Duodenal mucosa (tissue), 2 donors: ENCODE data around the gene SCN8A.
A peak's percentile ranks its signal among the peaks of the same experiment; 100 is the strongest.
"Not testable (repeated sequence)": the region's sequence is repeated elsewhere in the genome, so short reads cannot be mapped to it uniquely, and the experiment has no call there.

ENCODE experiments used
- H3K27ac ChIP-seq: one replicate; pipeline ENCODE4 v1.7.0; 2013; ENCODE audit warnings: low read depth, low read length
- H3K27me3 ChIP-seq, 2 donors: one replicate each; pipeline ENCODE4 v1.7.0; 2013; ENCODE audit warnings: low read length in 2 of 2, control low read depth in 1 of 2; ENCODE audit not compliant: insufficient read depth in 2 of 2, control insufficient read depth in 1 of 2
- H3K36me3 ChIP-seq, 2 donors: one replicate each; pipeline ENCODE4 v1.7.0; 2013; ENCODE audit warnings: low read length in 2 of 2, control low read depth in 1 of 2; ENCODE audit not compliant: insufficient read depth in 2 of 2, control insufficient read depth in 1 of 2
- H3K4me1 ChIP-seq, 2 donors: one replicate each; pipeline ENCODE4 v1.7.0; 2013; ENCODE audit warnings: low read length in 2 of 2, control low read depth in 1 of 2; ENCODE audit not compliant: insufficient read depth in 2 of 2, control insufficient read depth in 1 of 2
- H3K4me3 ChIP-seq, 2 donors: one replicate each; pipeline ENCODE4 v1.7.0; 2013; ENCODE audit warnings: low read length in 2 of 2, low read depth in 1 of 2
- H3K9ac ChIP-seq, 2 donors: one replicate each; pipeline ENCODE4 v1.7.0; 2013; ENCODE audit warnings: low read length in 2 of 2, low read depth in 1 of 2
- H3K9me3 ChIP-seq, 2 donors: one replicate each; pipeline ENCODE4 v1.7.0; 2013; ENCODE audit warnings: low read length in 2 of 2, control low read depth in 1 of 2; ENCODE audit not compliant: control insufficient read depth in 1 of 2

SCN8A gene

GRCh38 chr12:51793201-51793600, 202.2 kb downstream of the SCN8A start:
- no peak overlapping the region for H3K27ac ChIP-seq

GRCh38 chr12:51797301-51797700, 206.3 kb downstream of the SCN8A start:
- no peak overlapping the region for H3K9ac ChIP-seq
- no peak overlapping the region for H3K27ac ChIP-seq
- H3K4me3 ChIP-seq, result no peak overlapping the region
- no peaks in the 10 kb centered on the region for H3K9me3 ChIP-seq
- no peaks in the 10 kb centered on the region for H3K27me3 ChIP-seq
- no peaks in the 10 kb centered on the region for H3K4me1 ChIP-seq
- no peaks in the 10 kb centered on the region for H3K36me3 ChIP-seq

More at GRCh38 chr12:51793201-51793600, 202.2 kb downstream of the SCN8A start:
- H3K36me3 ChIP-seq, result no peaks in the 10 kb centered on the region
- H3K9me3 ChIP-seq, result no peaks in the 10 kb centered on the region
- H3K27me3 ChIP-seq, result peaks cover 0 to 3% of the 10 kb centered on the region in 2 donors
- H3K4me1 ChIP-seq, result no peaks in the 10 kb centered on the region
- H3K9ac ChIP-seq, result no peak overlapping the region
- H3K4me3 ChIP-seq, result no peak overlapping the region

DNA sequence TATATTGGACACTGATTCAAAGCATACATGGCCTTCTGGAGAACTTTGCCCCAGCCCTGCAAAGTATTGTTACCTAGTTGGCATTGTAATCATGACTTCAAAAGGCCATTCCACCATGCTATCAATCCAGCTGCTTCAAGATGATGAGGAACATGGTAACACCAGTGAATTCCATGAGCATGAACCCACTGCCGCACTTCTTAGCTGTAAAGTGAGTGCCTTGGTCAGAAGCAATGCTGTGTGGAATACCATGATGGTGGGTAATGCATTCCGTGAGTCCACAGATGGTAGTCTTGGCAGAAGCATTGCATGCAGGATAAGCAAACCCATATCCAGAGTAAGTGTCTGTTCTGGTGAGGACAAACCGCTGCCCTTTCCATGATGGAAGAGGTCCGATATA, 207.0 kb downstream of the SCN8A start:
- not testable (repeated sequence) for H3K27me3 ChIP-seq, H3K36me3 ChIP-seq, H3K4me1 ChIP-seq, H3K4me3 ChIP-seq, H3K9ac ChIP-seq, H3K9me3 ChIP-seq, H3K27ac ChIP-seq

DNA sequence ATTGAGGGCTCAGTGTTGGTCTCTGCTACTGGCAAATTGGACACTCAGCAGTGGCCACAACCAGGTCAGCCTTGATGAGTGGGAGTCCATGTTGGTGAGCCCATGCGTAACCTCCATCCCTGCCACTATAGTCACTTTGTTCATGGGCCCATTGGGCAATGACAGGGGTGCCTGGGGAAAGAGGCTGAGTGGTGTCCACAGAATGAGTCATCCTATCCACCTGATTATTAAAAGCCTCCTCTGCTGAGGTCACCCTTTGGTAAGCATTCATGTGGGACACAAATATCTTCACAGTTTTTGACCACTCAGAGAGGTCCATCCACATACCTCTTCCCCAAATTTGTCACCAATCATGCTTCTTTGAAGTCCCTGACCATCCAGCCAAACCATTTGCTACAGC, 207.5 kb downstream of the SCN8A start:
- H3K9me3 ChIP-seq, result no peaks in the 10 kb centered on the region
- no peaks in the 10 kb centered on the region for H3K4me1 ChIP-seq
- no peaks in the 10 kb centered on the region for H3K27me3 ChIP-seq
- H3K9ac ChIP-seq, result no peak overlapping the region
- H3K36me3 ChIP-seq, result no peaks in the 10 kb centered on the region
- no peak overlapping the region for H3K27ac ChIP-seq
- H3K4me3 ChIP-seq, result no peak overlapping the region

GRCh38 chr12:51801027-51801426, 210.0 kb downstream of the SCN8A start:
- no peak overlapping the region for H3K27ac ChIP-seq
- H3K27me3 ChIP-seq, result no peaks in the 10 kb centered on the region
- no peaks in the 10 kb centered on the region for H3K9me3 ChIP-seq
- no peaks in the 10 kb centered on the region for H3K36me3 ChIP-seq
- no peaks in the 10 kb centered on the region for H3K4me1 ChIP-seq
- no peak overlapping the region for H3K4me3 ChIP-seq
- no peak overlapping the region for H3K9ac ChIP-seq

DNA sequence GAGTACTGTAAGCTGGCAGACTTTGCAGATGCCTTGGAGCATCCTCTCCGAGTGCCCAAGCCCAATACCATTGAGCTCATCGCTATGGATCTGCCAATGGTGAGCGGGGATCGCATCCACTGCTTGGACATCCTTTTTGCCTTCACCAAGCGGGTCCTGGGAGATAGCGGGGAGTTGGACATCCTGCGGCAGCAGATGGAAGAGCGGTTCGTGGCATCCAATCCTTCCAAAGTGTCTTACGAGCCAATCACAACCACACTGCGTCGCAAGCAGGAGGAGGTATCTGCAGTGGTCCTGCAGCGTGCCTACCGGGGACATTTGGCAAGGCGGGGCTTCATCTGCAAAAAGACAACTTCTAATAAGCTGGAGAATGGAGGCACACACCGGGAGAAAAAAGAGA, 215.9 kb downstream of the SCN8A start:
- Histone ChIP-seq H3K27ac (no peak overlapping the region), H3K4me3 (no peak overlapping the region), H3K9ac (no peak overlapping the region), H3K36me3 (no peaks in the 10 kb centered on the region), H3K9me3 (no peaks in the 10 kb centered on the region), H3K27me3 (no peaks in the 10 kb centered on the region), H3K4me1 (no peaks in the 10 kb centered on the region)

GRCh38 chr12:51809193-51809592, 218.2 kb downstream of the SCN8A start:
- Histone ChIP-seq H3K27me3 (no peaks in the 10 kb centered on the region), H3K9me3 (no peaks in the 10 kb centered on the region), H3K27ac (no peak overlapping the region), H3K9ac (no peak overlapping the region), H3K36me3 (no peaks in the 10 kb centered on the region), H3K4me1 (no peaks in the 10 kb centered on the region), H3K4me3 (no peak overlapping the region)

GRCh38 chr12:51811203-51812202, 220.5 kb downstream of the SCN8A start:
- Histone ChIP-seq H3K27me3 (no peaks in the 10 kb centered on the region), H3K4me1 (peaks cover 5 to 7% of the 10 kb centered on the region in 2 donors), H3K27ac (no peak overlapping the region), H3K9me3 (no peaks in the 10 kb centered on the region), H3K4me3 (no peak overlapping the region), H3K9ac (no peak overlapping the region), H3K36me3 (no peaks in the 10 kb centered on the region)

GRCh38 chr12:51812871-51813270, 221.8 kb downstream of the SCN8A start:
- no peaks in the 10 kb centered on the region for H3K27me3 ChIP-seq
- H3K4me1 ChIP-seq, result peaks cover 5 to 7% of the 10 kb centered on the region in 2 donors
- H3K27ac ChIP-seq, result no peak overlapping the region
- H3K36me3 ChIP-seq, result no peaks in the 10 kb centered on the region
- no peak overlapping the region for H3K4me3 ChIP-seq
- no peaks in the 10 kb centered on the region for H3K9me3 ChIP-seq
- H3K9ac ChIP-seq, result no peak overlapping the region

- peak overlapping the region in 1 of 2 donors; percentile 18 for H3K9ac ChIP-seq
- H3K4me3 ChIP-seq, result peak overlapping the region; percentile 40 to 68
- peaks cover 4% of the 10 kb centered on the region in 2 donors for H3K27me3 ChIP-seq
- H3K4me1 ChIP-seq, result peaks cover 5 to 7% of the 10 kb centered on the region in 2 donors
- no peak overlapping the region for H3K27ac ChIP-seq
- H3K9me3 ChIP-seq, result no peaks in the 10 kb centered on the region
- no peaks in the 10 kb centered on the region for H3K36me3 ChIP-seq
Observed at GRCh38 chr12:51813931-51814310, 222.9 kb downstream of the SCN8A start.
